H1 (cell line): ENCODE results near the gene NR3C1. TPM values are rescaled to one million over a fixed set of nuclear protein-coding genes. Genes with fewer than 3 reads are reported as not detected.

ENCODE experiments used
- CTCF ChIA-PET: fragments of 300-600 bp; sonication (Branson Sonifier 250); formaldehyde crosslinking; loops from one replicate; lab custom pipeline; 2021; ENCODE audit not compliant: partially characterized antibody; lab: Charles Lee
- POLR2A ChIA-PET: fragments of 300-600 bp; sonication (Branson Sonifier 250); formaldehyde crosslinking; loops from one replicate; lab custom pipeline; 2021; ENCODE audit warnings: inconsistent platforms; ENCODE audit not compliant: partially characterized antibody; lab: Charles Lee
- DNase-seq, 2 experiments: peaks; one replicate each; pipeline versions ENCODE4 v3.0.0 to v3.0.0-alpha.2; 2010 to 2022; ENCODE audit warnings: low spot score in 2 of 2, low read depth in 1 of 2, mixed read lengths in 1 of 2
- FAIRE-seq: peaks from 2 replicates; lab custom pipeline; 2011; peaks lifted over from hg19 to GRCh38; lab: Jason Lieb, UNC
- H2AFZ ChIP-seq: 2 replicates; pipeline ENCODE4 v1.8.1; 2012; ENCODE audit warnings: low read length, inconsistent platforms
- H2AK5ac ChIP-seq: 2 replicates; pipeline ENCODE4 v1.6.1; 2013; ENCODE audit warnings: low read depth, low read length
- H2BK120ac ChIP-seq: replicated peaks from 2 replicates; pipeline ENCODE3; 2013; ENCODE audit warnings: low read depth, low read length, inconsistent platforms
- H2BK12ac ChIP-seq: 2 replicates; pipeline ENCODE4 v1.6.1; 2013; ENCODE audit warnings: low read depth, low read length
- H2BK15ac ChIP-seq: 2 replicates; pipeline ENCODE4 v1.6.1; 2013; ENCODE audit warnings: low read length
- H2BK20ac ChIP-seq: 2 replicates; pipeline ENCODE4 v1.6.1; 2013; ENCODE audit warnings: low read length
- H2BK5ac ChIP-seq: 2 replicates; pipeline ENCODE4 v1.6.1; 2013; ENCODE audit warnings: low read depth, low read length
- H3K14ac ChIP-seq: 2 replicates; pipeline ENCODE4 v1.6.1; 2013; ENCODE audit warnings: inconsistent platforms; ENCODE audit not compliant: insufficient read length
- H3K18ac ChIP-seq: 2 replicates; pipeline ENCODE4 v1.6.1; 2013; ENCODE audit warnings: low read length; ENCODE audit errors: extremely low read depth
- H3K23ac ChIP-seq: 2 replicates; pipeline ENCODE4 v1.6.1; 2013; ENCODE audit warnings: inconsistent platforms; ENCODE audit not compliant: insufficient read length
- H3K23me2 ChIP-seq: 2 replicates; pipeline ENCODE4 v1.6.1; 2013; ENCODE audit warnings: low read depth, low read length
- H3K27ac ChIP-seq: 2 replicates; pipeline ENCODE4 v1.6.1; 2011; ENCODE audit warnings: low read depth, low read length, inconsistent platforms
- H3K27me3 ChIP-seq, 4 experiments: replicated peaks in 1 of 4; 1 replicate in 1 of 4; 2 replicates in 3 of 4; pipeline versions ENCODE4 v1.6.1 to v1.8.1; 2011 to 2013; ENCODE audit warnings: low read length in 3 of 4, mild to moderate bottlenecking in 3 of 4, inconsistent platforms in 2 of 4, mixed read lengths in 2 of 4, moderate library complexity in 1 of 4; ENCODE audit not compliant: control insufficient read depth in 3 of 4, insufficient read depth in 3 of 4; ENCODE audit errors: extremely low read depth in 1 of 4
- H3K36me3 ChIP-seq, 4 experiments: 2 replicates each; pipeline versions ENCODE4 v1.6.1 to v1.8.1; 2011 to 2013; ENCODE audit warnings: mild to moderate bottlenecking in 4 of 4, low read length in 3 of 4, moderate library complexity in 2 of 4, control low read depth in 1 of 4, inconsistent platforms in 1 of 4; ENCODE audit not compliant: insufficient read depth in 4 of 4, control insufficient read depth in 2 of 4
- H3K4ac ChIP-seq: replicated peaks from 2 replicates; pipeline ENCODE3; 2013; ENCODE audit warnings: low read length, low read depth, mixed read lengths, inconsistent platforms; ENCODE audit not compliant: insufficient read length
- H3K4me1 ChIP-seq, 4 experiments: replicated peaks in 1 of 4; 1 replicate in 1 of 4; 2 replicates in 3 of 4; pipeline versions ENCODE4 v1.6.1 to v1.8.1; 2011 to 2013; ENCODE audit warnings: low read length in 3 of 4, inconsistent platforms in 2 of 4, mixed read lengths in 1 of 4; ENCODE audit not compliant: insufficient read depth in 4 of 4, control insufficient read depth in 3 of 4
- H3K4me2 ChIP-seq, 2 experiments: 2 replicates each; pipeline versions ENCODE4 v1.6.1 to v1.8.1; 2011 to 2013; ENCODE audit warnings: low read depth in 2 of 2, low read length in 2 of 2, control low read depth in 1 of 2, inconsistent platforms in 1 of 2, mild to moderate bottlenecking in 1 of 2; ENCODE audit not compliant: insufficient read depth in 1 of 2
- H3K4me3 ChIP-seq, 4 experiments: fragments of 200-600, 300-600 bp in 1 of 4; sonication (generic), shearing (Covaris generic), sonication (Bioruptor Twin) in 1 of 4; 2 replicates each; pipeline versions ENCODE4 v1.5.1 to v1.8.1; 2011 to 2016; ENCODE audit warnings: low read length in 4 of 4, low read depth in 3 of 4, control low read depth in 2 of 4, inconsistent platforms in 2 of 4, mild to moderate bottlenecking in 2 of 4, mixed read lengths in 1 of 4, moderate library complexity in 1 of 4; ENCODE audit not compliant: insufficient read depth in 2 of 4; ENCODE audit errors: extremely low read depth in 1 of 4
- H3K56ac ChIP-seq: replicated peaks from 2 replicates; pipeline ENCODE3; 2013; ENCODE audit warnings: low read depth, mild to moderate bottlenecking, mixed read lengths, low read length, inconsistent platforms; ENCODE audit not compliant: insufficient read length
- H3K79me1 ChIP-seq: 2 replicates; pipeline ENCODE4 v1.6.1; 2013; ENCODE audit warnings: low read depth, low read length, control low read depth
- H3K79me2 ChIP-seq, 2 experiments: 2 replicates each; pipeline versions ENCODE4 v1.6.1 to v1.8.1; 2012 to 2013; ENCODE audit warnings: low read length in 2 of 2, mild to moderate bottlenecking in 2 of 2, inconsistent platforms in 1 of 2; ENCODE audit not compliant: insufficient read depth in 2 of 2, control insufficient read depth in 1 of 2
- H3K9ac ChIP-seq, 4 experiments: replicated peaks in 1 of 4; 1 replicate in 1 of 4; 2 replicates in 3 of 4; pipeline versions ENCODE4 v1.6.1 to v1.8.1; 2011 to 2013; ENCODE audit warnings: low read depth in 3 of 4, low read length in 3 of 4, control low read depth in 2 of 4, mild to moderate bottlenecking in 2 of 4, moderate library complexity in 2 of 4, inconsistent platforms in 1 of 4; ENCODE audit errors: extremely low read depth in 1 of 4
- H3K9me3 ChIP-seq, 2 experiments: 2 replicates each; pipeline versions ENCODE4 v1.6.1 to v1.8.1; 2012 to 2013; ENCODE audit warnings: mild to moderate bottlenecking in 2 of 2, moderate library complexity in 2 of 2, control low read depth in 1 of 2, inconsistent platforms in 1 of 2, low read depth in 1 of 2, low read length in 1 of 2, mixed read lengths in 1 of 2; ENCODE audit not compliant: insufficient read depth in 2 of 2
- H4K20me1 ChIP-seq, 2 experiments: replicated peaks in 1 of 2; 2 replicates each; pipeline versions ENCODE3 to v1.8.1; 2011 to 2013; ENCODE audit warnings: inconsistent platforms in 2 of 2, low read length in 2 of 2, mild to moderate bottlenecking in 1 of 2; ENCODE audit not compliant: insufficient read depth in 2 of 2, control insufficient read depth in 1 of 2
- H4K5ac ChIP-seq: 2 replicates; pipeline ENCODE4 v1.6.1; 2013; ENCODE audit warnings: low read length, low read depth, mixed read lengths, inconsistent platforms; ENCODE audit not compliant: insufficient read length
- H4K8ac ChIP-seq: 2 replicates; pipeline ENCODE4 v1.8.0; 2013; ENCODE audit warnings: mild to moderate bottlenecking, moderate library complexity, low read length, inconsistent platforms; ENCODE audit not compliant: insufficient read depth; ENCODE audit errors: extremely low read depth
- H4K91ac ChIP-seq: replicated peaks from 2 replicates; pipeline ENCODE3; 2013; ENCODE audit warnings: low read length, mixed read lengths, inconsistent platforms; ENCODE audit not compliant: insufficient read length
- BRCA1 ChIP-seq: IDR thresholded peaks from 2 replicates; pipeline ENCODE4 v1.6.1; 2012; ENCODE audit warnings: low read depth, low read length, improper control_type of control experiment
- CBX5 ChIP-seq: fragments of 300-800, 300-1000 bp; sonication (generic); IDR thresholded peaks from 2 replicates; pipeline ENCODE4 v1.7.1; 2016; ENCODE audit warnings: antibody characterized with exemption, low read length, low read depth
- CEBPB ChIP-seq: IDR thresholded peaks from 2 replicates; pipeline ENCODE4 v1.6.1; 2012; ENCODE audit warnings: low read depth, low read length
- CREB1 ChIP-seq: IDR thresholded peaks from 2 replicates; pipeline ENCODE4 v1.6.1; 2012; ENCODE audit warnings: inconsistent platforms
- CTBP2 ChIP-seq: IDR thresholded peaks from 2 replicates; pipeline ENCODE4 v1.7.0; 2011; ENCODE audit warnings: borderline replicate concordance, mild to moderate bottlenecking, moderate library complexity, mixed read lengths, low read length; ENCODE audit not compliant: insufficient read depth, insufficient read length
- E2F6 ChIP-seq: IDR thresholded peaks from 2 replicates; pipeline ENCODE4 v1.6.1; 2012; ENCODE audit warnings: inconsistent platforms
- FOSL1 ChIP-seq: IDR thresholded peaks from 2 replicates; pipeline ENCODE4 v1.6.1; 2011; ENCODE audit warnings: mild to moderate bottlenecking, low read depth, low read length, moderate library complexity; ENCODE audit not compliant: insufficient read depth
- HDAC2 ChIP-seq, 2 experiments: fragments of 300-600 bp in 1 of 2; sonication (generic) in 1 of 2; IDR thresholded peaks; 2 replicates each; pipeline ENCODE4 v1.6.1; 2011 to 2012; ENCODE audit warnings: low read depth in 2 of 2, low read length in 2 of 2, mild to moderate bottlenecking in 2 of 2, moderate library complexity in 2 of 2, borderline replicate concordance in 1 of 2, inconsistent platforms in 1 of 2
- NRF1 ChIP-seq: IDR thresholded peaks from 2 replicates; pipeline ENCODE4 v1.6.1; 2011; ENCODE audit warnings: mild to moderate bottlenecking, low read depth, low read length, improper control_type of control experiment
- SAP30 ChIP-seq: fragments of 300-600 bp; sonication (generic); IDR thresholded peaks from 2 replicates; pipeline ENCODE4 v1.7.1; 2012; ENCODE audit warnings: low read length, moderate library complexity, mild to moderate bottlenecking, inconsistent platforms; ENCODE audit not compliant: insufficient read depth, insufficient replicate concordance
- SIX5 ChIP-seq: IDR thresholded peaks from 2 replicates; pipeline ENCODE4 v1.6.1; 2011; ENCODE audit warnings: mild to moderate bottlenecking, low read depth, low read length
- USF2 ChIP-seq: IDR thresholded peaks from 2 replicates; pipeline ENCODE4 v1.6.1; 2011; ENCODE audit warnings: low read length, improper control_type of control experiment
- WGBS, 2 experiments: shearing (Covaris generic) in 1 of 2; methylation state at CpG; one replicate each; pipeline versions ENCODE4 v1.1.6 to v1.1.7; 2013 to 2015; ENCODE audit warnings: low lambda C conversion rate in 2 of 2, mixed read lengths in 2 of 2, inconsistent platforms in 1 of 2, low coverage in 1 of 2, missing lambda C conversion rate in 1 of 2; ENCODE audit not compliant: insufficient replicate concordance in 2 of 2, insufficient coverage in 1 of 2, insufficient read length in 1 of 2; ENCODE audit errors: extremely low coverage in 1 of 2, missing lambda C conversion rate in 1 of 2; 5-methylcytosine and 5-hydroxymethylcytosine counted together
- polyA plus RNA-seq, 7 experiments: library from polyadenylated mRNA; depleted of rRNA in 3 of 7; stranded (reverse) in 5 of 7; unstranded in 2 of 7; fragments of >200 nt in 5 of 7; fragments of 200-250 nt in 2 of 7; gene quantifications; 1 replicate in 5 of 7; 2 replicates in 1 of 7; 4 replicates in 1 of 7; pipeline versions ENCODE4 v1.2.1 to v1.2.3, GENCODE V29; 2011 to 2013; ENCODE audit warnings: missing spikeins in 2 of 7, mixed read lengths in 2 of 7
- total RNA-seq: library from RNA; stranded (reverse); fragmentation: NEBNext Ultra II Directional; extraction: Animal tissue kit (Norgen Biotek cat#: 25700); gene quantifications from 2 replicates; pipeline ENCODE4 v1.2.1, GENCODE V29; 2021

NR3C1 gene
- total and polyA plus RNA-seq, 2 of the 8 experiments (the other 6 are each of a cell fraction or from before 2014, with no cell fraction given) = 1.7 to 5.4 TPM

GRCh38 chr5:143406408-143406807 is 2.9 kb upstream of the NR3C1 start:
- Histone ChIP-seq H4K8ac (no peak overlapping the region), H2BK20ac (no peak overlapping the region), H2AFZ (no peak overlapping the region), H3K23ac (no peak overlapping the region), H3K14ac (no peak overlapping the region), H4K91ac (no peak overlapping the region), H3K9ac (no peak overlapping the region), H3K27ac (no peak overlapping the region), H2BK5ac (no peak overlapping the region), H4K5ac (no peak overlapping the region), H2BK12ac (no peak overlapping the region), H3K23me2 (peaks cover 14% of the 10 kb centered on the region), H3K18ac (no peak overlapping the region), H4K20me1 (no peaks in the 10 kb centered on the region), H3K4me2 (no peak overlapping the region; a peak in 1 of 4 replicates), H2BK15ac (no peak overlapping the region), H3K56ac (no peak overlapping the region), H3K9me3 (no peaks in the 10 kb centered on the region), H3K4ac (no peak overlapping the region), H3K4me1 (peaks cover 0 to 5% (median 2%) of the 10 kb centered on the region in 4 experiments; a peak in 4 of 7 replicates), H3K79me2 (no peaks in the 10 kb centered on the region), H3K36me3 (no peaks in the 10 kb centered on the region), H2BK120ac (no peak overlapping the region), H2AK5ac (no peak overlapping the region), H3K4me3 (no peak overlapping the region), H3K79me1 (no peaks in the 10 kb centered on the region), H3K27me3 (peaks cover 5 to 24% (median 12%) of the 10 kb centered on the region in 4 experiments; a peak in 6 of 7 replicates)
- WGBS, 2 experiments = 93% methylated on average over 1 of the region's 1 CpG; no CpG with 5 or more reads in 1 of the 2 experiments
- no peak for DNase-seq
- CTCF ChIA-PET = no interaction called here
- POLR2A ChIA-PET = no interaction called here
- FAIRE-seq = no peak
- TF ChIP-seq NRF1 (no peak), HDAC2 (IDR thresholded peaks at IDR 0.05; ENCODE audit: borderline replicate concordance in 1 of 2, low read depth in 2 of 2, low read length in 2 of 2) (no peak), USF2 (no peak), FOSL1 (no peak), CEBPB (no peak), E2F6 (no peak), CTBP2 (no peak), SIX5 (no peak), BRCA1 (no peak), SAP30 (no peak), CREB1 (no peak), CBX5 (no peak)
